Liver (tissue), 3 donors: ENCODE measurements around the gene PIAS1.

ENCODE experiments used
- ATF3 ChIP-seq: IDR thresholded peaks from 2 replicates; pipeline ENCODE4 v1.6.1; 2016; ENCODE audit warnings: antibody characterized with exemption
- CTCF ChIP-seq: fragments of 150-350 bp; IDR thresholded peaks from 2 replicates; pipeline ENCODE4 v1.5.1; 2017; ENCODE audit warnings: improper control_type of control experiment, low read depth, low read length; ENCODE audit not compliant: missing input control
- EGR1 ChIP-seq, 2 donors: IDR thresholded peaks; 2 replicates each; pipeline ENCODE4 v1.6.1; 2016 to 2018; ENCODE audit warnings: antibody characterized with exemption in 2 of 2, low read depth in 2 of 2
- FOXA1 ChIP-seq: IDR thresholded peaks from 2 replicates; pipeline ENCODE4 v1.6.1; 2016; ENCODE audit warnings: antibody characterized with exemption
- GABPA ChIP-seq, 2 donors: IDR thresholded peaks in 1 of 2; conservative IDR thresholded peaks in 1 of 2; 2 replicates each; pipeline ENCODE4 v1.6.1; 2016; ENCODE audit warnings: antibody characterized with exemption in 2 of 2, mild to moderate bottlenecking in 1 of 2, moderate library complexity in 1 of 2
- JUND ChIP-seq, 2 donors: IDR thresholded peaks; 2 replicates each; pipeline ENCODE4 v1.6.1; 2016; ENCODE audit warnings: antibody characterized with exemption in 2 of 2
- RAD21 ChIP-seq, 2 donors: IDR thresholded peaks; 2 replicates each; pipeline ENCODE4 v1.6.1; 2016; ENCODE audit warnings: antibody characterized with exemption in 2 of 2, mild to moderate bottlenecking in 2 of 2
- REST ChIP-seq: IDR thresholded peaks from 2 replicates; pipeline ENCODE4 v1.6.1; 2016; ENCODE audit warnings: antibody characterized with exemption, mild to moderate bottlenecking
- TAF1 ChIP-seq: conservative IDR thresholded peaks from 2 replicates; pipeline ENCODE4 v1.6.1; 2016; ENCODE audit warnings: antibody characterized with exemption, mild to moderate bottlenecking
- ZBTB33 ChIP-seq: IDR thresholded peaks from 2 replicates; pipeline ENCODE4 v1.6.1; 2016; ENCODE audit warnings: antibody characterized with exemption
- TF ChIP-seq, protein P1 (sequence below): IDR thresholded peaks from 2 replicates; pipeline ENCODE4 v1.6.1; 2016; ENCODE audit warnings: antibody characterized with exemption
- donor health status: healthy.
- donor health status: healthy.

DNA sequence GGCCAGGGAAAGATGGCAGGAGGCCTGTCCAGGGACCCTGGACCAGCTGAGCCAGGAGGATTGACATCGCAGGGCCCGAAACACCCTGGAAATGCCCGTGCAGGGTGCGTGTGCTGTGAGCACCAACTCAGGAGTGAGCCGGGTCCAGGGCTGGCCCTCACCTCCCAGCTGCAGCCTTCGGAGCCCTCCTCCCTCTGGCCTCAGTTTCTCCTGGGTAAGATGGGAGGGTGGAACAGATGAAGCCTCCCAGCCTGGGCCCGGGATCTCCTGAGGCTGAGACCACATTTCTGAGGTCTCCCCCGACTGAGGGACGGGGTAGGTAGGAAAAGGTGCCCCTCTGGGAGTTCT is 156.3 kb downstream of the PIAS1 start:
- TF ChIP-seq REST, result no peak
- no peak for TF ChIP-seq TAF1
- no peak for TF ChIP-seq CTCF
- TF ChIP-seq RAD21 (IDR thresholded peaks at IDR 0.05), result no peak
- TF ChIP-seq, protein P1, sequence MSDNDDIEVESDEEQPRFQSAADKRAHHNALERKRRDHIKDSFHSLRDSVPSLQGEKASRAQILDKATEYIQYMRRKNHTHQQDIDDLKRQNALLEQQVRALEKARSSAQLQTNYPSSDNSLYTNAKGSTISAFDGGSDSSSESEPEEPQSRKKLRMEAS, result no peak
- TF ChIP-seq EGR1 (IDR thresholded peaks at IDR 0.05; ENCODE audit: low read depth in 2 of 2), result no peak
- TF ChIP-seq JUND (IDR thresholded peaks at IDR 0.05), result no peak
- no peak for TF ChIP-seq ZBTB33
- TF ChIP-seq GABPA (IDR thresholded peaks at IDR 0.05 in 1 of 2, conservative IDR thresholded peaks at IDR 0.05 in 1 of 2), result no peak
- no peak for TF ChIP-seq FOXA1
- TF ChIP-seq ATF3, result no peak
